Measurements from ENCODE around the gene ESPL1.

GRCh38 chr12:53288322-53288721 is 20.2 kb downstream of the ESPL1 start:
- TF ChIP-seq CTCF (conservative IDR thresholded peaks at IDR 0.05 in 1 of 2, IDR thresholded peaks at IDR 0.05 in 1 of 2; ENCODE audit: low read depth in 1 of 2, low read length in 2 of 2): no peak
- TF ChIP-seq EZH2 (IDR thresholded peaks at IDR 0.05; ENCODE audit: low read length, missing control alignments): no peak

Data from fibroblast of lung (primary cell).